Raji (cell line): ENCODE measurements around the gene IFI30.

Experiments
- POLR2A ChIP-seq: IDR thresholded peaks from 2 replicates; pipeline ENCODE4 v1.6.1; 2011; ENCODE audit warnings: low read depth, low read length, control low read depth; ENCODE audit not compliant: insufficient read depth

The IFI30 gene

GRCh38 chr19:18159810-18160209 lies 13.8 kb upstream of the IFI30 start:
- TF ChIP-seq POLR2A: no peak

GRCh38 chr19:18160493-18160970 lies 13.1 kb upstream of the IFI30 start:
- no peak for TF ChIP-seq POLR2A

- TF ChIP-seq POLR2A: peak; percentile 48; the same call in 1 of the 2 replicates
Measured at GRCh38 chr19:18160971-18161635, 12.5 kb upstream of the IFI30 start.

GRCh38 chr19:18161636-18162002 lies 12.0 kb upstream of the IFI30 start:
- no peak for TF ChIP-seq POLR2A

GRCh38 chr19:18164072-18164471 lies 9.5 kb upstream of the IFI30 start:
- no peak for TF ChIP-seq POLR2A

- no peak for TF ChIP-seq POLR2A
Measured at GRCh38 chr19:18165794-18166544, 7.6 kb upstream of the IFI30 start.

GRCh38 chr19:18167011-18167410 lies 6.6 kb upstream of the IFI30 start:
- TF ChIP-seq POLR2A: no peak

- no peak; the same call in 1 of the 2 replicates for TF ChIP-seq POLR2A
Measured at GRCh38 chr19:18167975-18168645, 5.5 kb upstream of the IFI30 start.

GRCh38 chr19:18168673-18169381 lies 4.8 kb upstream of the IFI30 start:
- no peak for TF ChIP-seq POLR2A

GRCh38 chr19:18170714-18171255 lies 2.8 kb upstream of the IFI30 start:
- 0 out of 2 replicates have a peak, but pooled peaks have one; percentile 32 for TF ChIP-seq POLR2A

GRCh38 chr19:18171605-18172327 lies 1.8 kb upstream of the IFI30 start:
- peak; percentile 43; the same call in 1 of the 2 replicates for TF ChIP-seq POLR2A

GRCh38 chr19:18172331-18173053 lies 1.1 kb upstream of the IFI30 start:
- TF ChIP-seq POLR2A: no peak

- TF ChIP-seq POLR2A: no peak
Measured at GRCh38 chr19:18173054-18173571, 500 bp upstream of the IFI30 start.
